ENCODE data around the gene KLK13.

Gene KLK13

GRCh38 chr19:51043497-51043896, 21.4 kb downstream of the KLK13 start:
- POLR2A ChIA-PET = no interaction called here
- 85% methylated on average over 8 of the region's 9 CpGs for WGBS (ENCODE audit: insufficient coverage)
- Histone ChIP-seq H3K36me3 (ENCODE audit: control insufficient read depth in 4 of 4, insufficient read depth in 4 of 4, low read length in 3 of 4) (no peaks in the 10 kb centered on the region), H3K4me1 (ENCODE audit: control extremely low read depth in 1 of 4, control insufficient read depth in 4 of 4, insufficient read depth in 4 of 4, low read length in 3 of 4) (no peaks in the 10 kb centered on the region), H3K4me3 (ENCODE audit: control insufficient read depth in 1 of 7, extremely low read depth in 1 of 7, insufficient read depth in 4 of 7, low read depth in 2 of 7, low read length in 6 of 7) (no peak overlapping the region), H3K27ac (ENCODE audit: insufficient read depth in 1 of 2, low read depth in 1 of 2, low read length in 2 of 2, poor library complexity in 1 of 2, severe bottlenecking in 2 of 2) (no peak overlapping the region), H3K27me3 (replicated peaks in 2 of 5; ENCODE audit: control insufficient read depth in 4 of 5, insufficient read depth in 5 of 5, low read length in 4 of 5) (peaks cover 0 to 13% (median 6%) of the 10 kb centered on the region in 5 experiments), H3K9me3 (ENCODE audit: control extremely low read depth in 1 of 5, control insufficient read depth in 4 of 5, insufficient read depth in 2 of 5, low read depth in 1 of 5, low read length in 4 of 5) (no peaks in the 10 kb centered on the region)
- no peak for DNase-seq
- CTCF ChIA-PET = no interaction called here

GRCh38 chr19:51040151-51040550, 24.7 kb downstream of the KLK13 start:
- CTCF ChIA-PET = no interaction called here
- Histone ChIP-seq H3K4me3 (ENCODE audit: control insufficient read depth in 1 of 7, extremely low read depth in 1 of 7, insufficient read depth in 4 of 7, low read depth in 2 of 7, low read length in 6 of 7) (no peak overlapping the region), H3K4me1 (ENCODE audit: control extremely low read depth in 1 of 4, control insufficient read depth in 4 of 4, insufficient read depth in 4 of 4, low read length in 3 of 4) (no peaks in the 10 kb centered on the region), H3K9me3 (ENCODE audit: control extremely low read depth in 1 of 5, control insufficient read depth in 4 of 5, insufficient read depth in 2 of 5, low read depth in 1 of 5, low read length in 4 of 5) (no peaks in the 10 kb centered on the region), H3K27me3 (replicated peaks in 2 of 5; ENCODE audit: control insufficient read depth in 4 of 5, insufficient read depth in 5 of 5, low read length in 4 of 5) (peaks cover 0 to 12% (median 1%) of the 10 kb centered on the region in 5 experiments), H3K36me3 (ENCODE audit: control insufficient read depth in 4 of 4, insufficient read depth in 4 of 4, low read length in 3 of 4) (no peaks in the 10 kb centered on the region), H3K27ac (ENCODE audit: insufficient read depth in 1 of 2, low read depth in 1 of 2, low read length in 2 of 2, poor library complexity in 1 of 2, severe bottlenecking in 2 of 2) (no peak overlapping the region)
- WGBS (ENCODE audit: insufficient coverage) = no CpG with 5 or more reads among the region's 6 CpGs
- no peak for DNase-seq
- POLR2A ChIA-PET = no interaction called here

GRCh38 chr19:51036519-51036918, 28.4 kb downstream of the KLK13 start:
- Histone ChIP-seq H3K4me3 (ENCODE audit: control insufficient read depth in 1 of 7, extremely low read depth in 1 of 7, insufficient read depth in 4 of 7, low read depth in 2 of 7, low read length in 6 of 7) (no peak overlapping the region), H3K4me1 (ENCODE audit: control extremely low read depth in 1 of 4, control insufficient read depth in 4 of 4, insufficient read depth in 4 of 4, low read length in 3 of 4) (no peaks in the 10 kb centered on the region), H3K36me3 (ENCODE audit: control insufficient read depth in 4 of 4, insufficient read depth in 4 of 4, low read length in 3 of 4) (no peaks in the 10 kb centered on the region), H3K27ac (ENCODE audit: insufficient read depth in 1 of 2, low read depth in 1 of 2, low read length in 2 of 2, poor library complexity in 1 of 2, severe bottlenecking in 2 of 2) (no peak overlapping the region), H3K27me3 (replicated peaks in 2 of 5; ENCODE audit: control insufficient read depth in 4 of 5, insufficient read depth in 5 of 5, low read length in 4 of 5) (peaks cover 0 to 24% (median 0%) of the 10 kb centered on the region in 5 experiments), H3K9me3 (ENCODE audit: control extremely low read depth in 1 of 5, control insufficient read depth in 4 of 5, insufficient read depth in 2 of 5, low read depth in 1 of 5, low read length in 4 of 5) (no peaks in the 10 kb centered on the region)
- ChIA-PET CTCF (interaction anchor here (0.7 kb wide), 1 partner anchor 17 kb away, joined by 4 read pairs; no protein-coding TSS in a partner anchor), POLR2A (no interaction called here)
- 69% methylated on average over 6 of the region's 9 CpGs for WGBS (ENCODE audit: insufficient coverage)
- no peak for DNase-seq

- CTCF ChIA-PET = no interaction called here
Observed at GRCh38 chr19:51034704-51035103, 30.2 kb downstream of the KLK13 start, which contains the start of gene KLK12. Gene KLK12, minus strand, starts transcription at chr19:51035002. Its CDS starts 381 bp downstream, at chr19:51034621.

GRCh38 chr19:51031880-51032225, 33.0 kb downstream of the KLK13 start:
- POLR2A ChIA-PET = no interaction called here
- DNase-seq = no peak
- no peaks in the 10 kb centered on the region for H3K9me3 ChIP-seq (ENCODE audit: control extremely low read depth in 1 of 5, control insufficient read depth in 4 of 5, insufficient read depth in 2 of 5, low read depth in 1 of 5, low read length in 4 of 5)
- no peaks in the 10 kb centered on the region for H3K36me3 ChIP-seq (ENCODE audit: control insufficient read depth in 4 of 4, insufficient read depth in 4 of 4, low read length in 3 of 4)
- WGBS (ENCODE audit: insufficient coverage) = 96% methylated on average over 23 of the region's 28 CpGs
- peaks cover 0 to 43% (median 4%) of the 10 kb centered on the region in 5 experiments for H3K27me3 ChIP-seq (replicated peaks in 2 of 5; ENCODE audit: control insufficient read depth in 4 of 5, insufficient read depth in 5 of 5, low read length in 4 of 5)
- H3K4me1 ChIP-seq (ENCODE audit: control extremely low read depth in 1 of 4, control insufficient read depth in 4 of 4, insufficient read depth in 4 of 4, low read length in 3 of 4) = no peaks in the 10 kb centered on the region
- CTCF ChIA-PET = no interaction called here
- no peak overlapping the region for H3K27ac ChIP-seq (ENCODE audit: insufficient read depth in 1 of 2, low read depth in 1 of 2, low read length in 2 of 2, poor library complexity in 1 of 2, severe bottlenecking in 2 of 2)
- no peak overlapping the region for H3K4me3 ChIP-seq (ENCODE audit: control insufficient read depth in 1 of 7, extremely low read depth in 1 of 7, insufficient read depth in 4 of 7, low read depth in 2 of 7, low read length in 6 of 7)

More at GRCh38 chr19:51034704-51035103, 30.2 kb downstream of the KLK13 start, which contains the start of gene KLK12:
- POLR2A ChIA-PET = no interaction called here
- no peaks in the 10 kb centered on the region for H3K4me1 ChIP-seq (ENCODE audit: control extremely low read depth in 1 of 4, control insufficient read depth in 4 of 4, insufficient read depth in 4 of 4, low read length in 3 of 4)
- no peak within 1 kb of the TSS for H3K4me3 ChIP-seq (ENCODE audit: control insufficient read depth in 1 of 7, extremely low read depth in 1 of 7, insufficient read depth in 4 of 7, low read depth in 2 of 7, low read length in 6 of 7)
- H3K36me3 ChIP-seq (ENCODE audit: control insufficient read depth in 4 of 4, insufficient read depth in 4 of 4, low read length in 3 of 4) = no peaks in the 10 kb centered on the region
- WGBS (ENCODE audit: insufficient coverage) = 55% methylated on average over 5 of the region's 11 CpGs
- no peak within 1 kb of the TSS for H3K27ac ChIP-seq (ENCODE audit: insufficient read depth in 1 of 2, low read depth in 1 of 2, low read length in 2 of 2, poor library complexity in 1 of 2, severe bottlenecking in 2 of 2)
- no peak for DNase-seq
- H3K9me3 ChIP-seq (ENCODE audit: control extremely low read depth in 1 of 5, control insufficient read depth in 4 of 5, insufficient read depth in 2 of 5, low read depth in 1 of 5, low read length in 4 of 5) = no peaks in the 10 kb centered on the region
- H3K27me3 ChIP-seq (replicated peaks in 2 of 5; ENCODE audit: control insufficient read depth in 4 of 5, insufficient read depth in 5 of 5, low read length in 4 of 5) = peaks cover 0 to 28% (median 0%) of the 10 kb centered on the region in 5 experiments

- Histone ChIP-seq H3K27ac (ENCODE audit: insufficient read depth in 1 of 2, low read depth in 1 of 2, low read length in 2 of 2, poor library complexity in 1 of 2, severe bottlenecking in 2 of 2) (no peak overlapping the region), H3K4me3 (ENCODE audit: control insufficient read depth in 1 of 7, extremely low read depth in 1 of 7, insufficient read depth in 4 of 7, low read depth in 2 of 7, low read length in 6 of 7) (no peak overlapping the region), H3K36me3 (ENCODE audit: control insufficient read depth in 4 of 4, insufficient read depth in 4 of 4, low read length in 3 of 4) (no peaks in the 10 kb centered on the region), H3K27me3 (replicated peaks in 2 of 5; ENCODE audit: control insufficient read depth in 4 of 5, insufficient read depth in 5 of 5, low read length in 4 of 5) (peaks cover 0 to 46% (median 4%) of the 10 kb centered on the region in 5 experiments), H3K9me3 (ENCODE audit: control extremely low read depth in 1 of 5, control insufficient read depth in 4 of 5, insufficient read depth in 2 of 5, low read depth in 1 of 5, low read length in 4 of 5) (no peaks in the 10 kb centered on the region), H3K4me1 (ENCODE audit: control extremely low read depth in 1 of 4, control insufficient read depth in 4 of 4, insufficient read depth in 4 of 4, low read length in 3 of 4) (no peaks in the 10 kb centered on the region)
- WGBS (ENCODE audit: insufficient coverage) = 100% methylated on average over 4 of the region's 7 CpGs
- DNase-seq = no peak
- ChIA-PET POLR2A (no interaction called here), CTCF (no interaction called here)
Observed at GRCh38 chr19:51031220-51031879, 33.5 kb downstream of the KLK13 start.

GRCh38 chr19:51030631-51031030, 34.3 kb downstream of the KLK13 start:
- H3K4me1 ChIP-seq (ENCODE audit: control extremely low read depth in 1 of 4, control insufficient read depth in 4 of 4, insufficient read depth in 4 of 4, low read length in 3 of 4) = no peaks in the 10 kb centered on the region
- H3K27ac ChIP-seq (ENCODE audit: insufficient read depth in 1 of 2, low read depth in 1 of 2, low read length in 2 of 2, poor library complexity in 1 of 2, severe bottlenecking in 2 of 2) = no peak overlapping the region
- H3K9me3 ChIP-seq (ENCODE audit: control extremely low read depth in 1 of 5, control insufficient read depth in 4 of 5, insufficient read depth in 2 of 5, low read depth in 1 of 5, low read length in 4 of 5) = no peaks in the 10 kb centered on the region
- peaks cover 0 to 53% (median 4%) of the 10 kb centered on the region in 5 experiments for H3K27me3 ChIP-seq (replicated peaks in 2 of 5; ENCODE audit: control insufficient read depth in 4 of 5, insufficient read depth in 5 of 5, low read length in 4 of 5)
- no peak for DNase-seq
- no peak overlapping the region for H3K4me3 ChIP-seq (ENCODE audit: control insufficient read depth in 1 of 7, extremely low read depth in 1 of 7, insufficient read depth in 4 of 7, low read depth in 2 of 7, low read length in 6 of 7)
- POLR2A ChIA-PET = no interaction called here
- H3K36me3 ChIP-seq (ENCODE audit: control insufficient read depth in 4 of 4, insufficient read depth in 4 of 4, low read length in 3 of 4) = no peaks in the 10 kb centered on the region
- CTCF ChIA-PET = no interaction called here
- WGBS (ENCODE audit: insufficient coverage) = 87% methylated on average over 10 of the region's 13 CpGs

All from common myeloid progenitor, CD34-positive (primary cell).